ENCODE measurements around the gene FBXL13.

GRCh38 chr7:102888561-102889233, 185.9 kb downstream of the FBXL13 start:
- TF ChIP-seq, protein P1, sequence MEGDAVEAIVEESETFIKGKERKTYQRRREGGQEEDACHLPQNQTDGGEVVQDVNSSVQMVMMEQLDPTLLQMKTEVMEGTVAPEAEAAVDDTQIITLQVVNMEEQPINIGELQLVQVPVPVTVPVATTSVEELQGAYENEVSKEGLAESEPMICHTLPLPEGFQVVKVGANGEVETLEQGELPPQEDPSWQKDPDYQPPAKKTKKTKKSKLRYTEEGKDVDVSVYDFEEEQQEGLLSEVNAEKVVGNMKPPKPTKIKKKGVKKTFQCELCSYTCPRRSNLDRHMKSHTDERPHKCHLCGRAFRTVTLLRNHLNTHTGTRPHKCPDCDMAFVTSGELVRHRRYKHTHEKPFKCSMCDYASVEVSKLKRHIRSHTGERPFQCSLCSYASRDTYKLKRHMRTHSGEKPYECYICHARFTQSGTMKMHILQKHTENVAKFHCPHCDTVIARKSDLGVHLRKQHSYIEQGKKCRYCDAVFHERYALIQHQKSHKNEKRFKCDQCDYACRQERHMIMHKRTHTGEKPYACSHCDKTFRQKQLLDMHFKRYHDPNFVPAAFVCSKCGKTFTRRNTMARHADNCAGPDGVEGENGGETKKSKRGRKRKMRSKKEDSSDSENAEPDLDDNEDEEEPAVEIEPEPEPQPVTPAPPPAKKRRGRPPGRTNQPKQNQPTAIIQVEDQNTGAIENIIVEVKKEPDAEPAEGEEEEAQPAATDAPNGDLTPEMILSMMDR (IDR thresholded peaks at IDR 0.05): no peak
- TF ChIP-seq POLR2A (IDR thresholded peaks at IDR 0.05): no peak
